ENCODE results near the gene AATK. TPM values are rescaled to one million over a fixed set of nuclear protein-coding genes. Genes with fewer than 3 reads are reported as not detected.

AATK gene
- total and polyA plus RNA-seq, 2 of the 4 experiments (the other 2 are of a cell fraction), result under 0.01 to 0.21 TPM

- Histone ChIP-seq H2BK5ac (ENCODE audit: low read depth, low read length, poor library complexity, severe bottlenecking) (no peak overlapping the region), H3K27ac (ENCODE audit: insufficient read depth, low read length) (no peak overlapping the region), H4K20me1 (ENCODE audit: insufficient read depth, low read length) (no peaks in the 10 kb centered on the region), H3K4ac (ENCODE audit: low read depth, low read length) (no peak overlapping the region), H3K23ac (ENCODE audit: low read depth, low read length) (no peak overlapping the region), H2AK9ac (replicated peaks; ENCODE audit: low read depth, low read length, poor library complexity) (no peak overlapping the region), H3K4me2 (ENCODE audit: low read depth, low read length) (no peak overlapping the region), H3K27me3 (ENCODE audit: control insufficient read depth, insufficient read depth, low read length) (peaks cover 39% of the 10 kb centered on the region), H3K18ac (ENCODE audit: low read depth, low read length) (no peak overlapping the region), H4K8ac (ENCODE audit: low read depth in 2 of 2, low read length in 2 of 2) (no peak overlapping the region), H3K79me1 (ENCODE audit: low read depth in 1 of 2, low read length in 2 of 2) (no peaks in the 10 kb centered on the region), H4K91ac (ENCODE audit: insufficient read depth, low read depth, low read length) (no peak overlapping the region), H3K4me1 (ENCODE audit: control insufficient read depth, insufficient read depth, low read length) (peaks cover 3% of the 10 kb centered on the region), H4K5ac (ENCODE audit: low read depth, low read length) (no peak overlapping the region), H3K9me3 (ENCODE audit: control insufficient read depth, insufficient read depth, low read length) (no peaks in the 10 kb centered on the region), H2BK20ac (ENCODE audit: low read depth, low read length) (no peak overlapping the region), H3K9ac (ENCODE audit: low read depth, low read length) (no peak overlapping the region), H2AK5ac (ENCODE audit: low read depth, low read length) (no peak overlapping the region), H3K14ac (replicated peaks; ENCODE audit: low read depth, low read length) (no peak overlapping the region), H3K36me3 (ENCODE audit: control insufficient read depth, insufficient read depth, low read length) (no peaks in the 10 kb centered on the region), H3K56ac (ENCODE audit: extremely low read depth, insufficient read depth, low read length) (no peak overlapping the region), H2BK120ac (ENCODE audit: low read depth, low read length) (no peak overlapping the region), H2AFZ (replicated peaks; ENCODE audit: low read length, poor library complexity) (no peak overlapping the region), H2BK15ac (ENCODE audit: low read depth, low read length) (no peak overlapping the region), H3K4me3 (ENCODE audit: insufficient read depth, low read depth, low read length) (no peak overlapping the region), H3K9me1 (ENCODE audit: insufficient read depth, low read length) (no peaks in the 10 kb centered on the region)
- DNase-seq (no peak), ATAC-seq (ENCODE audit: low read depth) (no peak)
- no TSS peak for BruUV-seq (replicated peaks)
- POLR2A ChIA-PET (ENCODE audit: unreplicated experiment), result interaction anchor here (0.6 kb wide), 1 partner anchor 99 kb away, joined by 3 read pairs; the partner anchor contains the start of gene CEP131
- TF ChIP-seq MXI1 (IDR thresholded peaks at IDR 0.05; ENCODE audit: borderline replicate concordance, low read depth, low read length), result no peak
- no peak for TF ChIP-seq RCOR1 (IDR thresholded peaks at IDR 0.05; ENCODE audit: insufficient replicate concordance, low read length)
- intact Hi-C loops (cut with micrococcal nuclease) (no loop called here), dilution Hi-C loops (cut with HindIII; ENCODE audit: low sequenced_read_pairs, unreplicated experiment) (no loop called here), in situ Hi-C loops (cut with MboI; ENCODE audit: low sequenced_read_pairs) (no loop called here)
- CTCF ChIA-PET, result no interaction called here
- 85% methylated on average over 21 of the region's 39 CpGs; no CpG with 5 or more reads in 1 of the 2 experiments for WGBS, 2 experiments (ENCODE audit: extremely low coverage in 2 of 2, insufficient read length in 1 of 2)
Measured at GRCh38 chr17:81123052-81124048, 42.7 kb downstream of the AATK start.

Data from IMR-90 (cell line).